PFSK-1 (cell line): ENCODE results near the gene SSUH2.

Experiments
- FOXP2 ChIP-seq: optimal IDR thresholded peaks from 2 replicates; pipeline ENCODE3; 2011; ENCODE audit warnings: borderline replicate concordance, control low read depth, inconsistent platforms; ENCODE audit not compliant: insufficient read depth; ENCODE audit errors: extremely low read length, extremely low read depth
- POLR2AphosphoS5 ChIP-seq: IDR thresholded peaks from 2 replicates; pipeline ENCODE4 v1.6.1; 2012; ENCODE audit warnings: low read depth, mild to moderate bottlenecking, control low read depth, low read length, moderate library complexity
- SIN3A ChIP-seq: IDR thresholded peaks from 2 replicates; pipeline ENCODE4 v1.6.1; 2012; ENCODE audit warnings: mild to moderate bottlenecking, low read length, moderate library complexity, borderline replicate concordance; ENCODE audit not compliant: insufficient read depth
- TAF1 ChIP-seq: IDR thresholded peaks from 2 replicates; pipeline ENCODE4 v1.6.1; 2012; ENCODE audit warnings: low read length, control low read depth, borderline replicate concordance; ENCODE audit not compliant: insufficient read depth
- TF ChIP-seq, protein P1 (sequence below), 2 experiments: IDR thresholded peaks; 2 replicates each; pipeline versions ENCODE4 v1.6.1 to v1.8.0; 2011 to 2012; ENCODE audit warnings: low read depth in 2 of 2, low read length in 2 of 2, control low read depth in 1 of 2, inconsistent platforms in 1 of 2, mild to moderate bottlenecking in 1 of 2, moderate library complexity in 1 of 2; ENCODE audit not compliant: insufficient read depth in 1 of 2

SSUH2 gene

DNA sequence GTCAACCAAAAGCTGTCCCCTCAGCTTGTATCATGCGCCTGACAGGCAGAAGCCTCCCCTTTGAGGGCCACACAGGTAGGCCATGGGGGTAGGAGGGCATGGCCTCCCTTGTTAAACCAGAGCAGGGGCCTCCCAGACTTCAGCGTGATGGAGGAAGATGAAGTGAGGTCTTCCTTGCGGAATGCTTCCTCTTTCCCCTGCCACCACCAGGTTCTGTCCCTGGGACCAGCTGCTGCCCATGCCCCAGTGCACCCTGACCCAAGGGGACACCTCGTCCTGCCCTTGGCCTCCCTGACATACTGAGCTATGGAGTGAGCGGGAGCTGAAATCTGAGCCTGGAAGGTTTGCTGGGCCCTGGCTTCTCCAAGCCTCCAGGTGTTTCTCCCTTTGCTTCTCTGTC is 26.7 kb downstream of the SSUH2 start:
- TF ChIP-seq TAF1 (no peak), FOXP2 (no peak), SIN3A (no peak), POLR2AphosphoS5 (no peak)
- TF ChIP-seq, protein P1, sequence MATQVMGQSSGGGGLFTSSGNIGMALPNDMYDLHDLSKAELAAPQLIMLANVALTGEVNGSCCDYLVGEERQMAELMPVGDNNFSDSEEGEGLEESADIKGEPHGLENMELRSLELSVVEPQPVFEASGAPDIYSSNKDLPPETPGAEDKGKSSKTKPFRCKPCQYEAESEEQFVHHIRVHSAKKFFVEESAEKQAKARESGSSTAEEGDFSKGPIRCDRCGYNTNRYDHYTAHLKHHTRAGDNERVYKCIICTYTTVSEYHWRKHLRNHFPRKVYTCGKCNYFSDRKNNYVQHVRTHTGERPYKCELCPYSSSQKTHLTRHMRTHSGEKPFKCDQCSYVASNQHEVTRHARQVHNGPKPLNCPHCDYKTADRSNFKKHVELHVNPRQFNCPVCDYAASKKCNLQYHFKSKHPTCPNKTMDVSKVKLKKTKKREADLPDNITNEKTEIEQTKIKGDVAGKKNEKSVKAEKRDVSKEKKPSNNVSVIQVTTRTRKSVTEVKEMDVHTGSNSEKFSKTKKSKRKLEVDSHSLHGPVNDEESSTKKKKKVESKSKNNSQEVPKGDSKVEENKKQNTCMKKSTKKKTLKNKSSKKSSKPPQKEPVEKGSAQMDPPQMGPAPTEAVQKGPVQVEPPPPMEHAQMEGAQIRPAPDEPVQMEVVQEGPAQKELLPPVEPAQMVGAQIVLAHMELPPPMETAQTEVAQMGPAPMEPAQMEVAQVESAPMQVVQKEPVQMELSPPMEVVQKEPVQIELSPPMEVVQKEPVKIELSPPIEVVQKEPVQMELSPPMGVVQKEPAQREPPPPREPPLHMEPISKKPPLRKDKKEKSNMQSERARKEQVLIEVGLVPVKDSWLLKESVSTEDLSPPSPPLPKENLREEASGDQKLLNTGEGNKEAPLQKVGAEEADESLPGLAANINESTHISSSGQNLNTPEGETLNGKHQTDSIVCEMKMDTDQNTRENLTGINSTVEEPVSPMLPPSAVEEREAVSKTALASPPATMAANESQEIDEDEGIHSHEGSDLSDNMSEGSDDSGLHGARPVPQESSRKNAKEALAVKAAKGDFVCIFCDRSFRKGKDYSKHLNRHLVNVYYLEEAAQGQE (IDR thresholded peaks at IDR 0.05; ENCODE audit: insufficient read depth in 1 of 2, low read depth in 2 of 2, low read length in 2 of 2), result no peak

DNA sequence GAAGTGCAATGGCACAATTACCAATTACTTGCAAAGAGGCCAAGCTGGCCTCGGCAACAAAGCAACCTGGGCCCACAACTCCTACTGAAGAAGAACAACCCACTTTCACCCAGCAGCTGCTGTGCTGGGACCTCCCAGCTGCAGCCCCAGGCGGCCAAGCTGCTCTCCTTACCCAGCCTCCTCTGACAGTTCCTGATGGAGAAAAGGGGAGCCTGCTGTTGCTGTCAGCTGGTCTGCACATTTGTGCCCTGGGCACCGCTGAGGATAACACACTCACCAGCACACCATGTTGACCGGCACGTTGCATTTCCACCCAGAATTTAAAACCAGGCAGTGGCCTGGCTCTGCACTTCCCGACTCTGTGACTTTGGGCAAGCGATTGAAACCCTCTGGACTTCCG is 33.6 kb downstream of the SSUH2 start:
- TF ChIP-seq FOXP2, result no peak
- no peak for TF ChIP-seq TAF1
- TF ChIP-seq, protein P1 (IDR thresholded peaks at IDR 0.05; ENCODE audit: insufficient read depth in 1 of 2, low read depth in 2 of 2, low read length in 2 of 2), result no peak
- TF ChIP-seq POLR2AphosphoS5, result no peak
- TF ChIP-seq SIN3A, result no peak

DNA sequence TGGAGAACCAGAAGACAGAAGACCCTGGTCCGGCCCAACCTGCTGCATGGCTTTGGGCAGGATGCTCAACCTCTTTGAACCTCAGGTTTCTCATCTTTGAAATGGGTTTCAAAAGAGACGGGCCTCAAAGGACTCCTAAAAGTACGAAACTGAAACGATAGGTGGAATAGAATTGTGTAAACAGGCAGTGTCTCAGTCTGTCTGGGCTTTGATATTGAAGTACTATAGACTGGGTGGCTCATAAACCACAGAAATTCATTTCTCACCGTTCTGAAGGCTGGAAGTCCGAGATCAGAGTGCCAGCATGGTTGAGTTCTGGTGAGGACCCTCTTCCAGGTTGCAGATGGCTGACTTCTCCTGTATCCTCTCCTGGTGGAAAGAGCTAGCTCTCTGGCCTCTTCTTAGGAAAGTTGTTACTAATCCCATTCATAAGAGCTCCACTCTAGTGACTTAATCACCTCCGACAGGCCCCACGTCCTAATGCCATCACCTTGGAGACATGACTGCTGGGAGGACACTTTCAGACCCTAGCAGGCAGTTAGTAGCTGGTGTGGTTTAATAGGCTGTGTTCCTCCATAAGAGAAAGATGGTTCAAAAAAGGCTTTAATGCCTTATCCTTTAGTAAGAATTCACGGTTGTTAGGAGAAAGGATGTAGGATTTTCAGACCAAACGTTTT is 35.7 kb downstream of the SSUH2 start:
- TF ChIP-seq POLR2AphosphoS5 (no peak), SIN3A (no peak), FOXP2 (no peak)

DNA sequence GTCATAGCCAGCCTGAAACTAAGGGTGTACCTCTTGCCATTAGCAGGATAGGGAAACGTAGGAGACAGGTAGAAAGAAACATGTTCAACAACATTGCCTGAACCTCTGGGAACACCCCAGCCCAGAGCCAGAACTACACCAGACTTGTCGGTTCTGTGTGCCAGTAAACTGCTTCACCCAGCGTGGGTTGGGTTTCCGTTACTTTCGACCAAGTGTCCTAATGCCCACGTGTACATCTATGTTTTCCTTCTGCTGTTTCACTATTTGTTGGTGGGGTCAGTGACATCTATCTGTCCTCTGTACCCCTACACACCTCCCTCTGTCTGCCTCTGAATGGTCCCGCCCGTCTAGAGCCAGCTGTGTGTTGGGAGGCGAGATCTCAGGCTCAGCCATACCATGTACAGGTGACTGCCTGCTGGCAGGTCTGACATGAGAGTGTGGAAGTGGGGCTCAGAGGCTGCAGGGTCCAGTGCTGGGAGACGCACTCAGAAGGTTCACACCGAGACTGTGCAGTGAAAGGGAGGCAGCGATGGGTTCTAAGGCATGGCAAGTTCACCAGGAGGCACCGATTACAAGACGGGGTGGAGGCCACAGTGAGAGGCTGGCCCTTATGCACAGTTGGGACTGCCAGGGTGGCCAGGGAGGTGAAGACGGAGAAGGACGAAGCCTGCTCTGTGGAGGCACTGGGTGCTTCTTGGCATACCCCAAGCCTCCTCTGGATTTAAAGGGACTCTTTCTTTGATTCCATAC is 36.4 kb downstream of the SSUH2 start:
- TF ChIP-seq TAF1, result no peak
- TF ChIP-seq, protein P1 (IDR thresholded peaks at IDR 0.05; ENCODE audit: insufficient read depth in 1 of 2, low read depth in 2 of 2, low read length in 2 of 2), result no peak
- TF ChIP-seq FOXP2, result no peak
- no peak for TF ChIP-seq POLR2AphosphoS5
- no peak for TF ChIP-seq SIN3A

DNA sequence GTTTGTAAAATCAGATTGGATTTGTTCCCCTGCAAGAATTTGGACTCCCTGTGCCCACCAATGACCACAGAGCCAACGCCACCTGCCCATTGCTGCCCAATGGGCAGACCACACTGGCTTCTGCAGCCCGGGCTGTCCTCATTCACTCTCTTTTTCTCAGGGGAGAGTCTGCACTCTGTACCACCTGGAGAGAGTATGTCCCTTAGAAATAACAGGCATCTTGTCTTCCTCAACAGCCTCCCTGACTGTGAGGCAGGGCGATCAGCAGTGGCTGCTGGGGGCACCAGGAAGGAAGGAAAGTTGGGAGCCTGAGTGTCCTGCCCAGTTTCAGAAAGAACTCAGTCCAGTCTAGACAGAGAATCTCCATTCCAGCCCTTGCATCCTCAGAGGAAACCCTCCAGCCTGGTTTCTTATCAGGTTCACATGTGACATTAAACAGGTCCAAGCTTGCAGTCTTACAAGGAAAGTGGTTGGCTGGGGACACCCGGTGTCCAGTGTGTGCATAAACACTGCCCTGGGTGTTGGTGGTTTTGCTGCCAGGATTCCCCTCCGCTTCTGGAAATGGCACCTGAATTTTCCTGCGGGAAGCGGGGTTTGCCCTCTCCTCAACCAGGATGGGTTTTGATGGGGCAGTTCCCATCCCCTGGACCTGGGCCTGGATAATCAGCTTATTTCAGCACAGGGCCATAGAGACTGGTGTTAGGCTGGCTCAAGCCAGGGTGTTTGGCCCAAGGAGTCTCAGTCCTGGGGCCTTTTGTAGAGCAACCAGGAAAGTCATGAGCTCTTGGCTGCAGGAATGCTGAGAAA is 37.2 kb downstream of the SSUH2 start:
- TF ChIP-seq, protein P1 (IDR thresholded peaks at IDR 0.05; ENCODE audit: insufficient read depth in 1 of 2, low read depth in 2 of 2, low read length in 2 of 2), result no peak
- TF ChIP-seq FOXP2 (no peak), SIN3A (no peak), TAF1 (no peak), POLR2AphosphoS5 (no peak)
